ENCODE results near the gene EFNB1. TPM values are rescaled to one million over a fixed set of nuclear protein-coding genes. Genes with fewer than 3 reads are reported as not detected.

Gene EFNB1
- total RNA-seq, 1 experiment from 2014 or later: 31.1 TPM

DNA sequence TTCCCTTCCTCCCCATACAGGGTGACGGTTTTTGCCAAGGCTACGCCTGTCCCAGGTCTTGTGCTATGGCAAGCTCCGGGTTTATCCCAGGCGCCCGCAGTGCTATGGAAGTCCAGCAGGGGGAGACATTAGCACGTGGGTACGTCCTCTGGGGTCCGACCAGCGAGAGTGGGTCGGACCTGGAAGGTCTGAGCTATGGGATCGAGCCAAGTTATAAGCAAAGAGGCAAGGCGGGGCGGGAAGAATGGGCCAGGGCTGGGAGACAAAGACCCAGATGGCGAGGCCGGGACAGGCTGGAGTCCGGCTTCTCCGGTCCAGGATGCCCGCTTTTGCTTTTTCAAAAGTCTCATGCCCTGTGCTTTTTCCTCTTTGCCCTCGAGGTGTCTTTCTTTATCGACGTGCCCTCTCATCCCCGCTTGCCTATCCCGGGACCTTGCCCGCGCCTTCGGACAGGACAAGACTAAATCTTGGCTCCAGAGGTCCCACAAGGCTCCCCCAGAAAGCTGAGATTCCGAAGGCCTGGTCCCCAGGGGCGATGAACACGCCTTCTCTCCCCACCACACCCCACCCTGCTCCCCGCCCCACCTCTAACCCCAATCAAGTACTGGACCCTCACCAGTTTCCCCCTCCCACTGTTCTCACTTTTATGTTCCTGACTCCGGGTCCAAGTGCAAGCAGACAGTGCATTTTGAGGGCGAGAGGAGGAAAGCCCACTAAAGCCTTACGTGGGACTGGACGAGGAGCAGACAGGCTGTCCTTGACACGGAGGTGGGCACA lies 785 bp upstream of the EFNB1 start:
- Histone ChIP-seq H3K27me3 (ENCODE audit: insufficient read depth, low read depth) (no peaks in the 10 kb centered on the region), H3K9me3 (ENCODE audit: insufficient read depth, low read depth) (no peaks in the 10 kb centered on the region), H3K27ac (no peak overlapping the region), H3K4me3 (peak overlapping the region; percentile 86; the same call in 1 of the 2 replicates), H3K36me3 (ENCODE audit: low read depth) (no peaks in the 10 kb centered on the region), H2AFZ (peak overlapping the region; percentile 84), H4K20me1 (ENCODE audit: insufficient read depth) (no peaks in the 10 kb centered on the region; the same call in 1 of the 2 replicates), H3K4me1 (replicated peaks; ENCODE audit: insufficient read depth) (0 out of 2 replicates have a peak, but pooled peaks cover 7% of the 10 kb centered on the region), H3F3A (ENCODE audit: insufficient read depth, low read depth) (no peaks in the 10 kb centered on the region), H3K79me2 (ENCODE audit: low read depth) (peaks cover 36% of the 10 kb centered on the region), H3K9me2 (ENCODE audit: insufficient read depth) (no peaks in the 10 kb centered on the region), H3K4me2 (peak overlapping the region; percentile 86)
- TF ChIP-seq EZH2 (IDR thresholded peaks at IDR 0.05; ENCODE audit: low read depth) (no peak), CTCF (conservative IDR thresholded peaks at IDR 0.05) (peak; percentile 94)
- ChIA-PET POLR2A (ENCODE audit: unreplicated experiment) (interaction anchor here (0.6 to 1.4 kb wide), 12 partner anchors 42 to 397 kb away, joined by 3 to 13 read pairs (median 5); no protein-coding TSS in a partner anchor), CTCF (interaction anchor here (0.6 to 2.4 kb wide), 12 partner anchors 49 to 632 kb away, joined by 3 to 14 read pairs (median 5); no protein-coding TSS in a partner anchor)
- peak; percentile 46 to 75 for DNase-seq
- intact Hi-C loops (cut with micrococcal nuclease; ENCODE audit: unreplicated experiment): loop anchor here (1.0 to 5.0 kb wide), 9 partner anchors 67 to 394 kb away; no protein-coding TSS in a partner anchor
- BruUV-seq (replicated peaks): TSS peak; percentile 82

DNA sequence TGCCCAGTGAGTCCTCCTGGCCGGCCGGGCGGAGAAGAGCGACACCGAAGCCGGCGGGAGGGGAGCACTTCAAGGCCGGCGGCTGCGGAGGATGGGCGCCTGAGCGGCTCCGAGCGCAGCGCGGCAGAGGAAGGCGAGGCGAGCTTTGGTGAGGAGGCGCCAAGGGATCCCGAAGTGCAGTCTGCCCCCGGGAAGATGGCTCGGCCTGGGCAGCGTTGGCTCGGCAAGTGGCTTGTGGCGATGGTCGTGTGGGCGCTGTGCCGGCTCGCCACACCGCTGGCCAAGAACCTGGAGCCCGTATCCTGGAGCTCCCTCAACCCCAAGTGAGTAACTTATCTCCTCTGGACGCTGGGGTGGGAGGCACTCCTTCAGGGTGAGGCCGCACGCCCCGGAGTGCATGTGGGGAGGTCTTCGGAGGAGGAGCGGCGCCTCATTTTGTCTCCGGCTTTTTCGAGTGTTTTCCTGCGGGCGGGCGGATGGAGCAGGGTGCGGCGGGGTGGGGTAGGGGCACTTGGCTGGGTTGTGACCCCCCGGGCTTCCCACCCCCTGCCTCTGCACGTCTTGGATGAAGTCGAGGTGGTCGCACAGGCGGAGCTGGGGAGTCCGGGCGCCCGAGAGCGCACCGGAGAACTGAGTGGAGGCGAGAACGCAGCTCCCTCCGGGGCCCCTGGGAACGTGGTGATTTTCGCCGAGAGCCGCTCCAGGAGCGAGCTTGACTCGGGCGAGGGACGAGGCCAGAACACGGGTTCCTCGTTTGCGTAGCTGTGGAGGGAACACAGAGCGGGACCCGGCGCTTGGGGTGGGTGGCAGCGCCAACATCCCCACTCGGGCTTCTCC lies 979 bp downstream of the EFNB1 start:
- H3K36me3 ChIP-seq (ENCODE audit: low read depth): no peaks in the 10 kb centered on the region
- H4K20me1 ChIP-seq (ENCODE audit: insufficient read depth): no peaks in the 10 kb centered on the region; the same call in 1 of the 2 replicates
- intact Hi-C loops (cut with micrococcal nuclease; ENCODE audit: unreplicated experiment): loop anchor here (2.0 to 5.0 kb wide), 5 partner anchors 65 to 323 kb away; no protein-coding TSS in a partner anchor
- POLR2A ChIA-PET (ENCODE audit: unreplicated experiment): interaction anchor here (0.7 kb wide), 2 partner anchors 41 to 655 kb away, joined by 3 to 5 read pairs; no protein-coding TSS in a partner anchor
- H2AFZ ChIP-seq: peak overlapping the region; percentile 84
- no peak for DNase-seq
- peak overlapping the region; percentile 86 for H3K4me3 ChIP-seq
- no peak overlapping the region for H3K27ac ChIP-seq
- no peaks in the 10 kb centered on the region for H3K27me3 ChIP-seq (ENCODE audit: insufficient read depth, low read depth)
- BruUV-seq (replicated peaks): TSS peak; percentile 15
- no peaks in the 10 kb centered on the region for H3K9me3 ChIP-seq (ENCODE audit: insufficient read depth, low read depth)
- no peaks in the 10 kb centered on the region for H3F3A ChIP-seq (ENCODE audit: insufficient read depth, low read depth)
- peaks cover 19% of the 10 kb centered on the region for H3K4me1 ChIP-seq (replicated peaks; ENCODE audit: insufficient read depth)
- no peak for TF ChIP-seq CTCF (conservative IDR thresholded peaks at IDR 0.05)
- no peaks in the 10 kb centered on the region for H3K9me2 ChIP-seq (ENCODE audit: insufficient read depth)
- CTCF ChIA-PET: interaction anchor here (0.9 to 1.5 kb wide), 3 partner anchors 39 to 392 kb away, joined by 4 to 6 read pairs (median 4); no protein-coding TSS in a partner anchor
- H3K4me2 ChIP-seq: peak overlapping the region; percentile 86
- H3K79me2 ChIP-seq (ENCODE audit: low read depth): peaks cover 42% of the 10 kb centered on the region
